CD14-positive monocyte (primary cell): ENCODE data around the gene LY86. TPM values are rescaled to one million over a fixed set of nuclear protein-coding genes. Genes with fewer than 3 reads are reported as not detected.

Experiments
- DNase-seq, 3 donors: peaks; one replicate each; pipeline ENCODE4 v3.0.0-alpha.2; 2011 to 2022
- H2AFZ ChIP-seq: 2 replicates; pipeline ENCODE4 v1.6.0; 2012; ENCODE audit warnings: mild to moderate bottlenecking, low read depth, low read length, inconsistent platforms; ENCODE audit not compliant: insufficient read depth, poor library complexity, severe bottlenecking
- H3K27ac ChIP-seq, 2 donors: 1 replicate in 1 of 2; 2 replicates in 1 of 2; pipeline ENCODE4 v1.5.1; 2012 to 2013; ENCODE audit warnings: low read length in 2 of 2, control low read depth in 1 of 2, inconsistent platforms in 1 of 2, low read depth in 1 of 2, mild to moderate bottlenecking in 1 of 2
- H3K27me3 ChIP-seq, 2 donors: one replicate each; pipeline versions ENCODE4 v1.6.0 to v1.6.1; 2011 to 2013; ENCODE audit warnings: low read length in 2 of 2; ENCODE audit not compliant: control insufficient read depth in 2 of 2, insufficient read depth in 2 of 2
- H3K36me3 ChIP-seq, 2 donors: replicated peaks in 1 of 2; 1 replicate in 1 of 2; 2 replicates in 1 of 2; pipeline versions ENCODE4 v1.5.1 to v1.6.1; 2012 to 2013; ENCODE audit warnings: low read length in 2 of 2, control low read depth in 1 of 2, inconsistent platforms in 1 of 2, mild to moderate bottlenecking in 1 of 2; ENCODE audit not compliant: insufficient read depth in 2 of 2, control insufficient read depth in 1 of 2
- H3K4me1 ChIP-seq, 2 donors: 1 replicate in 1 of 2; 2 replicates in 1 of 2; pipeline versions ENCODE4 v1.5.1 to v1.6.1; 2012 to 2013; ENCODE audit warnings: low read length in 2 of 2, control low read depth in 1 of 2, inconsistent platforms in 1 of 2, mild to moderate bottlenecking in 1 of 2, moderate library complexity in 1 of 2; ENCODE audit not compliant: insufficient read depth in 2 of 2, control insufficient read depth in 1 of 2
- H3K4me2 ChIP-seq: replicated peaks from 2 replicates; pipeline ENCODE3; 2012; ENCODE audit warnings: low read length, moderate library complexity, mild to moderate bottlenecking; ENCODE audit not compliant: poor library complexity, severe bottlenecking; ENCODE audit errors: extremely low read depth
- H3K4me3 ChIP-seq, 3 experiments: fragments of 200-600 bp in 1 of 3; sonication (generic) in 1 of 3; replicated peaks in 1 of 3; 1 replicate in 2 of 3; 2 replicates in 1 of 3; pipeline ENCODE4 v1.5.1; 2011 to 2013; ENCODE audit warnings: low read length in 3 of 3, mild to moderate bottlenecking in 3 of 3, control low read depth in 2 of 3, low read depth in 2 of 3, inconsistent platforms in 1 of 3, moderate library complexity in 1 of 3
- H3K79me2 ChIP-seq: 2 replicates; pipeline ENCODE4 v1.6.0; 2012; ENCODE audit warnings: mild to moderate bottlenecking, control low read depth, inconsistent platforms, low read length, moderate library complexity; ENCODE audit not compliant: insufficient read depth
- H3K9ac ChIP-seq: 2 replicates; pipeline ENCODE4 v1.6.0; 2017; ENCODE audit warnings: low read length, mild to moderate bottlenecking; ENCODE audit not compliant: insufficient read depth, poor library complexity, severe bottlenecking
- H3K9me3 ChIP-seq, 2 donors: replicated peaks in 1 of 2; 1 replicate in 1 of 2; 2 replicates in 1 of 2; pipeline versions ENCODE4 v1.5.1 to v1.6.1; 2012 to 2013; ENCODE audit warnings: low read length in 2 of 2, control low read depth in 1 of 2; ENCODE audit not compliant: control insufficient read depth in 1 of 2, insufficient read depth in 1 of 2
- H4K20me1 ChIP-seq: 2 replicates; pipeline ENCODE4 v1.6.0; 2012; ENCODE audit warnings: mild to moderate bottlenecking, low read length, control low read depth, moderate library complexity; ENCODE audit not compliant: insufficient read depth
- H3K27ac Mint-ChIP-seq, 7 donors: one replicate each; pipeline ENCODE4 v1.8.0; 2020; ENCODE audit warnings: mild to moderate bottlenecking in 7 of 7, mixed read lengths in 7 of 7, moderate library complexity in 6 of 7, inconsistent platforms in 2 of 7
- H3K27me3 Mint-ChIP-seq, 3 donors: one replicate each; pipeline ENCODE4 v1.8.0; 2021 to 2022; ENCODE audit warnings: low read depth in 3 of 3, mild to moderate bottlenecking in 3 of 3, mixed read lengths in 3 of 3, moderate library complexity in 3 of 3, inconsistent platforms in 1 of 3
- H3K36me3 Mint-ChIP-seq, 2 donors: one replicate each; pipeline ENCODE4 v1.8.0; 2020; ENCODE audit warnings: mixed read lengths in 2 of 2, inconsistent platforms in 1 of 2, mild to moderate bottlenecking in 1 of 2
- H3K4me1 Mint-ChIP-seq: one replicate; pipeline ENCODE4 v1.8.0; 2020; ENCODE audit warnings: mild to moderate bottlenecking, mixed read lengths
- H3K4me3 Mint-ChIP-seq, 2 donors: one replicate each; pipeline ENCODE4 v1.8.0; 2020; ENCODE audit warnings: mild to moderate bottlenecking in 2 of 2, mixed read lengths in 2 of 2, moderate library complexity in 1 of 2
- H3K9me3 Mint-ChIP-seq, 7 donors: one replicate each; pipeline ENCODE4 v1.8.0; 2020 to 2022; ENCODE audit warnings: mixed read lengths in 7 of 7, mild to moderate bottlenecking in 6 of 7, moderate library complexity in 6 of 7, inconsistent platforms in 2 of 7
- WGBS: methylation state at CpG from one replicate; pipeline ENCODE4 v1.1.5; 2013; ENCODE audit warnings: missing lambda C conversion rate; ENCODE audit not compliant: insufficient coverage; 5-methylcytosine and 5-hydroxymethylcytosine counted together
- intact Hi-C, 2 donors: fragments of 100-400 bp; cut with micrococcal nuclease; formaldehyde crosslinking; loops; one replicate each; pipeline versions ENCODE4 v1.15.0 to v1.15.1; 2023
- polyA plus RNA-seq, 3 donors: library from polyadenylated mRNA; depleted of rRNA in 1 of 3; unstranded in 2 of 3; stranded (reverse) in 1 of 3; fragments of 300-500 nt in 2 of 3; fragments of >200 nt in 1 of 3; fragmentation: Illumina TruSeq in 2 of 3; gene quantifications; 1 replicate in 2 of 3; 2 replicates in 1 of 3; pipeline ENCODE4 v1.2.3, GENCODE V29; 2012 to 2021
- TF ChIP-seq, protein P1 (sequence below): fragments of 200-600 bp; IDR thresholded peaks from one replicate; pipeline ENCODE4 v1.8.0; 2022; ENCODE audit warnings: antibody characterized with exemption, mild to moderate bottlenecking

LY86 gene
- polyA plus RNA-seq, 3 donors = 166 to 609 (median 454) TPM

DNA sequence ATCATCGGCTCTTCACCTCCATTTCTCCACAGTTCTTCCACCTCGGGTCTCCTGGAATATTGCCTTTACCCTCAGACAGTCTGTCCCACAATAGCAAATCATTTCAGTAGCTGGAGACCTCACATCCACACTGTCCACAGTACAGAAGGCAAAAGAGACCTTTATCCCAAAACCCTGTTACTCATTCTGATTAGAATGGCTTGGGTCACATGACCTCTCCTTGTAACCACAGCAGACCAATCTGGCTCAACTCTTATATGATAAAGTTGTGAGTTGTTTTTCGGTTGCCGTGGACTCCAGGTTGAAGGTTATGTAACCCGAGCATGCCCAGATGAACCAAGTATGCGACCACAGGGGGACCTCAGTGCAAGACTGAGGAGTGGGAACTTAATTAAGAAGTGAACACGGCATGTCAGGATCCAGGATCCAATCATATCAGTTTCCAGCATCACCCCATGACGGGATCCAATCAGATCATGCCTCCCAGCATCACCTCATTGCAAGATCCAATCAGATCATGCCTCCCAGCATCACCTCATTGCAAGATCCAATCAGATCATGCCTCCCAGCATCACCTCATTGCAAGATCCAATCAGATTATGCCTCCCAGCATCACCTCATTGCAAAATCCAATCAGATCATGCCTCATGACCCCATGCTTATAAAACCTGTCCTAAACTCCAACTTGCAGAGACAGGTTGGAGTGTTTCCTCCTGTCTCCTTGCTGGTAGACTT is 68.7 kb downstream of the LY86 start:
- Mint-ChIP-seq H3K4me3 (no peak overlapping the region), H3K27me3 (peaks cover 0 to 2% (median 0%) of the 10 kb centered on the region in 3 donors), H3K9me3 (peaks cover 0 to 2% (median 0%) of the 10 kb centered on the region in 7 donors), H3K36me3 (peaks cover 33 to 34% of the 10 kb centered on the region in 2 donors), H3K27ac (no peak overlapping the region), H3K4me1 (peaks cover 63% of the 10 kb centered on the region)
- TF ChIP-seq, protein P1, sequence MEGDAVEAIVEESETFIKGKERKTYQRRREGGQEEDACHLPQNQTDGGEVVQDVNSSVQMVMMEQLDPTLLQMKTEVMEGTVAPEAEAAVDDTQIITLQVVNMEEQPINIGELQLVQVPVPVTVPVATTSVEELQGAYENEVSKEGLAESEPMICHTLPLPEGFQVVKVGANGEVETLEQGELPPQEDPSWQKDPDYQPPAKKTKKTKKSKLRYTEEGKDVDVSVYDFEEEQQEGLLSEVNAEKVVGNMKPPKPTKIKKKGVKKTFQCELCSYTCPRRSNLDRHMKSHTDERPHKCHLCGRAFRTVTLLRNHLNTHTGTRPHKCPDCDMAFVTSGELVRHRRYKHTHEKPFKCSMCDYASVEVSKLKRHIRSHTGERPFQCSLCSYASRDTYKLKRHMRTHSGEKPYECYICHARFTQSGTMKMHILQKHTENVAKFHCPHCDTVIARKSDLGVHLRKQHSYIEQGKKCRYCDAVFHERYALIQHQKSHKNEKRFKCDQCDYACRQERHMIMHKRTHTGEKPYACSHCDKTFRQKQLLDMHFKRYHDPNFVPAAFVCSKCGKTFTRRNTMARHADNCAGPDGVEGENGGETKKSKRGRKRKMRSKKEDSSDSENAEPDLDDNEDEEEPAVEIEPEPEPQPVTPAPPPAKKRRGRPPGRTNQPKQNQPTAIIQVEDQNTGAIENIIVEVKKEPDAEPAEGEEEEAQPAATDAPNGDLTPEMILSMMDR = no peak
- H3K36me3 ChIP-seq = peaks cover 20 to 35% of the 10 kb centered on the region in 2 donors
- H3K9me3 ChIP-seq = no peaks in the 10 kb centered on the region
- intact Hi-C loops = no loop called here
- H3K79me2 ChIP-seq = no peaks in the 10 kb centered on the region
- WGBS = 91% methylated on average over 5 of the region's 8 CpGs
- H3K27me3 ChIP-seq = no peaks in the 10 kb centered on the region
- H3K4me1 ChIP-seq = peaks cover 47 to 53% of the 10 kb centered on the region in 2 donors
- H2AFZ ChIP-seq = no peak overlapping the region
- no peak overlapping the region for H3K4me2 ChIP-seq
- H3K9ac ChIP-seq = no peak overlapping the region
- no peak overlapping the region for H3K27ac ChIP-seq
- no peak overlapping the region for H3K4me3 ChIP-seq
- H4K20me1 ChIP-seq = no peaks in the 10 kb centered on the region
- DNase-seq = no peak

DNA sequence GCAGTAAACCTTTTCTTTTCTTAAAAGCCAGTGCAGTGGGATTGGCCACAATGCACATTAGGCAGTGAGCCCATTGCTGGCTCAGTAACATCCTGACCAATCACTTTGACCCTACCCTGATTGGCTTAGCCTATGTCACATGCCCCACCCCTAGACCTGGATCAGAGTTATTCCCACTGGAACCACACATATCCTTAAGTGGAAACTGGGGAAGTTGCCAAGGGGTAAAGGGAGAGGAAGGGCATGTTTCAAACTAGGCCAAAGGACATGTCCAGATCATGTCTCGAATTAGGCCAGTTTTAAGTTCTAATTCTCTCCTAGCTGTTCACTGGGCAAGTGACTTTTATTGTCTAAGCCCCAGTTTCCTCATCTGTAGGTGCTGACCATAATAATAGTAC is 69.3 kb downstream of the LY86 start:
- Histone ChIP-seq H3K4me1 (peaks cover 52 to 58% of the 10 kb centered on the region in 2 donors), H3K4me2 (no peak overlapping the region), H3K79me2 (no peaks in the 10 kb centered on the region), H3K4me3 (no peak overlapping the region), H2AFZ (no peak overlapping the region), H3K27ac (no peak overlapping the region), H3K27me3 (no peaks in the 10 kb centered on the region), H3K9me3 (no peaks in the 10 kb centered on the region), H3K9ac (no peak overlapping the region), H3K36me3 (peaks cover 15 to 30% of the 10 kb centered on the region in 2 donors), H4K20me1 (no peaks in the 10 kb centered on the region)
- peaks cover 0 to 2% (median 0%) of the 10 kb centered on the region in 3 donors for H3K27me3 Mint-ChIP-seq
- TF ChIP-seq, protein P1 = no peak
- no peak for DNase-seq
- H3K27ac Mint-ChIP-seq = peak overlapping the region in 1 of 7 donors; percentile 96
- H3K4me3 Mint-ChIP-seq = no peak overlapping the region
- no CpG with 5 or more reads among the region's 1 CpG for WGBS
- H3K9me3 Mint-ChIP-seq = peaks cover 0 to 2% (median 0%) of the 10 kb centered on the region in 7 donors
- peaks cover 68% of the 10 kb centered on the region for H3K4me1 Mint-ChIP-seq
- intact Hi-C loops = no loop called here
- H3K36me3 Mint-ChIP-seq = peaks cover 27 to 29% of the 10 kb centered on the region in 2 donors
